Measurements from ENCODE around the gene CLCN1.

The CLCN1 gene

GRCh38 chr7:143341842-143342241 is 25.9 kb downstream of the CLCN1 start:
- Histone ChIP-seq H3K36me3 (ENCODE audit: insufficient read depth, low read length) (no peaks in the 10 kb centered on the region), H3K4me3 (ENCODE audit: low read depth in 1 of 2, low read length in 2 of 2) (no peak overlapping the region), H3K27me3 (ENCODE audit: control insufficient read depth in 1 of 2, insufficient read depth in 2 of 2, low read length in 2 of 2) (peaks cover 0 to 12% of the 10 kb centered on the region in 2 donors), H3K27ac (ENCODE audit: low read depth, low read length) (no peak overlapping the region), H3K9me3 (ENCODE audit: low read length) (no peaks in the 10 kb centered on the region), H3K4me1 (ENCODE audit: insufficient read depth, low read length) (no peaks in the 10 kb centered on the region), H3K9ac (ENCODE audit: low read length) (no peak overlapping the region)

DNA sequence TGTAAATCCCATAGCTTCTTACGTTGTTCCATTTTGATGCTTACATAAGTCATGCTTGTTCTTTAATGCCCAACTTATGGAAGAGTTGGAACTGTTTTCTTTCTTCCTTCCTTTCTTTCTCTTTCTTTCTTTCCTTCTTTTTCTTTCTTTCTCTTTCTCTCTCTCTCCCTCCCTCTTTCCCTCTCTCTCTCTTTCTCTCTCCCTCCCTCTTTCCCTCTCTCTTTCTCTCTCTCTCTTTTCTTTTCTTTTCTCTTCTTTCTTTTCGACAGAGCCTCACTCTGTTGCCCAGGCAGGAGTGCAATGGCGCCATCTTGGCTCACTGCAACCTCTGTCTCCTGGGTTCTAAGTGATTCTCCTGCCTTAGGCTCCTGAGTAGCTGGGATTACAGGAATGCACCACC is 27.7 kb downstream of the CLCN1 start:
- H3K9me3 ChIP-seq (ENCODE audit: low read length) = no peaks in the 10 kb centered on the region
- H3K27ac ChIP-seq (ENCODE audit: low read depth, low read length) = no peak overlapping the region
- peaks cover 0 to 12% of the 10 kb centered on the region in 2 donors for H3K27me3 ChIP-seq (ENCODE audit: control insufficient read depth in 1 of 2, insufficient read depth in 2 of 2, low read length in 2 of 2)
- no peak overlapping the region for H3K9ac ChIP-seq (ENCODE audit: low read length)
- H3K36me3 ChIP-seq (ENCODE audit: insufficient read depth, low read length) = no peaks in the 10 kb centered on the region
- no peak overlapping the region for H3K4me3 ChIP-seq (ENCODE audit: low read depth in 1 of 2, low read length in 2 of 2)
- no peaks in the 10 kb centered on the region for H3K4me1 ChIP-seq (ENCODE audit: insufficient read depth, low read length)

- Histone ChIP-seq H3K4me1 (ENCODE audit: insufficient read depth, low read length) (no peaks in the 10 kb centered on the region), H3K27me3 (ENCODE audit: control insufficient read depth in 1 of 2, insufficient read depth in 2 of 2, low read length in 2 of 2) (peaks cover 0 to 12% of the 10 kb centered on the region in 2 donors), H3K9ac (ENCODE audit: low read length) (no peak overlapping the region), H3K36me3 (ENCODE audit: insufficient read depth, low read length) (no peaks in the 10 kb centered on the region), H3K9me3 (ENCODE audit: low read length) (no peaks in the 10 kb centered on the region), H3K4me3 (ENCODE audit: low read depth in 1 of 2, low read length in 2 of 2) (peak overlapping the region in 1 of 2 donors; percentile 36), H3K27ac (ENCODE audit: low read depth, low read length) (no peak overlapping the region)
These were observed 29.6 kb downstream of the CLCN1 start for GRCh38 chr7:143345428-143345900.

GRCh38 chr7:143346018-143346417 is 30.1 kb downstream of the CLCN1 start:
- H3K4me3 ChIP-seq (ENCODE audit: low read depth in 1 of 2, low read length in 2 of 2) = no peak overlapping the region
- H3K9ac ChIP-seq (ENCODE audit: low read length) = no peak overlapping the region
- no peaks in the 10 kb centered on the region for H3K4me1 ChIP-seq (ENCODE audit: insufficient read depth, low read length)
- peaks cover 0 to 12% of the 10 kb centered on the region in 2 donors for H3K27me3 ChIP-seq (ENCODE audit: control insufficient read depth in 1 of 2, insufficient read depth in 2 of 2, low read length in 2 of 2)
- H3K9me3 ChIP-seq (ENCODE audit: low read length) = no peaks in the 10 kb centered on the region
- H3K27ac ChIP-seq (ENCODE audit: low read depth, low read length) = no peak overlapping the region
- H3K36me3 ChIP-seq (ENCODE audit: insufficient read depth, low read length) = no peaks in the 10 kb centered on the region

DNA sequence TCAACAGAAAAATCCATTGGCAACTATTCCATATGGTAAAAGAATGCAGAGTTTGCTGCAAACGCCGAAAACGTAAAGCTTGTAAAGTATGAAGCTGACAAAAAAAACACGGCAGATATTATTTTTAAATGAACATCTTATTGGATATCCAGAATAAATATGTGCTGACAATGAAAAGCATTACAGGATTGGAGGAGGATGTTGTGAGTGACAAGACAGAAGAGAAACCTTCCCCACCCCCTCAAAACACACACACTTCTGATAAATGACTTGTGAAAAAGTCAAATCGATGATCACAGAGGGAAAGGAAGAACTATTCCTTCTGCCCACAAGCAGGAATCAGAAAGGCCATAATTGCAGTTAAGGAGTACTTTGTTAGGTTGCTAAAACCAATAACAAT is 32.0 kb downstream of the CLCN1 start:
- no peaks in the 10 kb centered on the region for H3K9me3 ChIP-seq (ENCODE audit: low read length)
- H3K9ac ChIP-seq (ENCODE audit: low read length) = no peak overlapping the region
- peaks cover 0 to 12% of the 10 kb centered on the region in 2 donors for H3K27me3 ChIP-seq (ENCODE audit: control insufficient read depth in 1 of 2, insufficient read depth in 2 of 2, low read length in 2 of 2)
- H3K4me3 ChIP-seq (ENCODE audit: low read depth in 1 of 2, low read length in 2 of 2) = no peak overlapping the region
- H3K27ac ChIP-seq (ENCODE audit: low read depth, low read length) = no peak overlapping the region
- H3K36me3 ChIP-seq (ENCODE audit: insufficient read depth, low read length) = no peaks in the 10 kb centered on the region
- H3K4me1 ChIP-seq (ENCODE audit: insufficient read depth, low read length) = no peaks in the 10 kb centered on the region

DNA sequence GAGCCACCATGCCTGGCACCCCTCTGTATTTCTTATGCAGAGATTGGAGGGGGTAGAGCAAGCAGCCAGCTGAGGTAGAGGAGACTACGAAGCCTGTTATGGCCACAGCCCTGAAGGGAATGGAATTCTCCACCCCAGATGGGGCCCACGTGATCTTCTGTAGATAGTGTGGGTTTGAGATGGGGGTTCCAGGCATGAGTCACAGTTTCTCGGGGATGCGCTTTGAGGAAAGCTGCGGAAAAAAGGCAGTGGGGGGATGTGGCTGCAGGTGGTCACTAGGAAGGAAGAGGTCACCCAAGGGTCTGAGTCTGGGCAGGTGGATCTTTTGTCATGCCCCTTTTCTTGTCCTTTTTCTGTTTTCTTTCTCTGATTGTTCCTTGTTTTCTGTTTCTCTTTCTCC is 35.1 kb downstream of the CLCN1 start:
- Histone ChIP-seq H3K9me3 (ENCODE audit: low read length) (no peaks in the 10 kb centered on the region), H3K4me3 (ENCODE audit: low read depth in 1 of 2, low read length in 2 of 2) (no peak overlapping the region), H3K36me3 (ENCODE audit: insufficient read depth, low read length) (no peaks in the 10 kb centered on the region), H3K27me3 (ENCODE audit: control insufficient read depth in 1 of 2, insufficient read depth in 2 of 2, low read length in 2 of 2) (no peaks in the 10 kb centered on the region), H3K9ac (ENCODE audit: low read length) (no peak overlapping the region), H3K4me1 (ENCODE audit: insufficient read depth, low read length) (no peaks in the 10 kb centered on the region), H3K27ac (ENCODE audit: low read depth, low read length) (no peak overlapping the region)

- H3K27me3 ChIP-seq (ENCODE audit: control insufficient read depth in 1 of 2, insufficient read depth in 2 of 2, low read length in 2 of 2) = no peaks in the 10 kb centered on the region
- no peak overlapping the region for H3K9ac ChIP-seq (ENCODE audit: low read length)
- H3K36me3 ChIP-seq (ENCODE audit: insufficient read depth, low read length) = no peaks in the 10 kb centered on the region
- H3K4me3 ChIP-seq (ENCODE audit: low read depth in 1 of 2, low read length in 2 of 2) = no peak overlapping the region
- no peaks in the 10 kb centered on the region for H3K4me1 ChIP-seq (ENCODE audit: insufficient read depth, low read length)
- no peak overlapping the region for H3K27ac ChIP-seq (ENCODE audit: low read depth, low read length)
- no peaks in the 10 kb centered on the region for H3K9me3 ChIP-seq (ENCODE audit: low read length)
These were observed 35.7 kb downstream of the CLCN1 start for GRCh38 chr7:143351574-143351973.

GRCh38 chr7:143352531-143353002 is 36.7 kb downstream of the CLCN1 start:
- no peak overlapping the region for H3K9ac ChIP-seq (ENCODE audit: low read length)
- H3K36me3 ChIP-seq (ENCODE audit: insufficient read depth, low read length) = no peaks in the 10 kb centered on the region
- H3K27ac ChIP-seq (ENCODE audit: low read depth, low read length) = no peak overlapping the region
- H3K9me3 ChIP-seq (ENCODE audit: low read length) = no peaks in the 10 kb centered on the region
- H3K4me3 ChIP-seq (ENCODE audit: low read depth in 1 of 2, low read length in 2 of 2) = no peak overlapping the region
- H3K27me3 ChIP-seq (ENCODE audit: control insufficient read depth in 1 of 2, insufficient read depth in 2 of 2, low read length in 2 of 2) = no peaks in the 10 kb centered on the region
- H3K4me1 ChIP-seq (ENCODE audit: insufficient read depth, low read length) = no peaks in the 10 kb centered on the region

GRCh38 chr7:143354376-143354775 is 38.5 kb downstream of the CLCN1 start:
- Histone ChIP-seq H3K9me3 (ENCODE audit: low read length) (no peaks in the 10 kb centered on the region), H3K27ac (ENCODE audit: low read depth, low read length) (no peak overlapping the region), H3K27me3 (ENCODE audit: control insufficient read depth in 1 of 2, insufficient read depth in 2 of 2, low read length in 2 of 2) (no peaks in the 10 kb centered on the region), H3K36me3 (ENCODE audit: insufficient read depth, low read length) (no peaks in the 10 kb centered on the region), H3K4me3 (ENCODE audit: low read depth in 1 of 2, low read length in 2 of 2) (no peak overlapping the region), H3K4me1 (ENCODE audit: insufficient read depth, low read length) (no peaks in the 10 kb centered on the region), H3K9ac (ENCODE audit: low read length) (no peak overlapping the region)

- Histone ChIP-seq H3K27me3 (ENCODE audit: control insufficient read depth in 1 of 2, insufficient read depth in 2 of 2, low read length in 2 of 2) (no peaks in the 10 kb centered on the region), H3K27ac (ENCODE audit: low read depth, low read length) (no peak overlapping the region), H3K36me3 (ENCODE audit: insufficient read depth, low read length) (no peaks in the 10 kb centered on the region), H3K9ac (ENCODE audit: low read length) (no peak overlapping the region), H3K9me3 (ENCODE audit: low read length) (no peaks in the 10 kb centered on the region), H3K4me3 (ENCODE audit: low read depth in 1 of 2, low read length in 2 of 2) (no peak overlapping the region), H3K4me1 (ENCODE audit: insufficient read depth, low read length) (no peaks in the 10 kb centered on the region)
These were observed 39.1 kb downstream of the CLCN1 start for GRCh38 chr7:143354965-143355364.

DNA sequence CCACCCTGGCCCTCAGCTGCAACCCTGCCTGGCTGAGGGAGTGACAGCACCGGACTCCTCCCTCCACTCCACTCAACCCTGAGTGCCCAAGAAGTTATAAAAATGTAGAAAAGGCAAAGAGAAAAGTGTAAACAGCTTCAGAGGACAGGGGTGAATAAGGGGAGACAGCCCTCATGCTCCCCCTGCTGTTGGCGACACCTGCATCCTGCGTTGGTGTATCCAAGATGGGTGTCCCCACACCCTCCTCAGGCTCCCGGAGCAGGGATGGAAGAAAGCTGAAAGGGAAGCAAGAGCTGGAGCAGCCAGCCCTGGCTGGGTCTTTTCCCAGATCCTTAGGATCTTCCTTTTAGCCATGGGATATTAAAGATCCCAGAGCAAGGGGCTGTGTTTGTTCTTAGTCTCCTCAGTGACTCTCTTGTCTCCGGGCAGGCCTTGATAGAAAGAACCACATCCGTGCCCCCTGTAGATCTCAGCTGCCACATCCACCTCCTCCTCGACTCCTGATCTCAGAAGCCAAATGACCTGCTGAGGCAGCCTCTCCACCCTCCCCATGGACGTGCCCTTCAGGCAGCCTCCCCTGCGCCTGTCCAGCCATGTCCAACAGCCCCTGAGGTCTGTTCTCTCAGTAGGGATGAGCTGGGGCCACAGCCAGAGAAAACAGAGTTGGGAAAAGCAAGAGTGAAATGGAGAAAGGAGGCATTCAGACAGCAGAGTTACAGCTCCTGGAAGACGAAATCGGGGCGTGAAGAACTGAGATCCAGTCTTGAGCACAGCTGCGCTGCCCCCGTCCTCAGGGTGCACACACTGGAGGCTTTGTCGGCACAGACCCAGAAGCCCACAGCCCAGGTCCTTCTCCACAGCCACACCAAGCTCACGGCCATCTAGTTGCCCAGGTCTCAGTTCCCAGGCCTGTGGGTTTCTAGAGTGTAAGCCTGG is 39.8 kb downstream of the CLCN1 start:
- H3K4me3 ChIP-seq (ENCODE audit: low read depth in 1 of 2, low read length in 2 of 2) = no peak overlapping the region
- H3K36me3 ChIP-seq (ENCODE audit: insufficient read depth, low read length) = no peaks in the 10 kb centered on the region
- H3K4me1 ChIP-seq (ENCODE audit: insufficient read depth, low read length) = no peaks in the 10 kb centered on the region
- no peaks in the 10 kb centered on the region for H3K27me3 ChIP-seq (ENCODE audit: control insufficient read depth in 1 of 2, insufficient read depth in 2 of 2, low read length in 2 of 2)
- no peak overlapping the region for H3K27ac ChIP-seq (ENCODE audit: low read depth, low read length)
- no peaks in the 10 kb centered on the region for H3K9me3 ChIP-seq (ENCODE audit: low read length)
- no peak overlapping the region for H3K9ac ChIP-seq (ENCODE audit: low read length)
